HG02981 (cell line): ENCODE measurements around the gene ARMCX6.
"Not testable (repeated sequence)": the region's sequence is repeated elsewhere in the genome, so short reads cannot be mapped to it uniquely, and the experiment has no call there.

Experiments
- ATAC-seq: cut with Tn5 transposase; IDR thresholded peaks from one replicate; pipeline ENCODE4 v1.9.1; 2021; ENCODE audit warnings: mild to moderate bottlenecking, moderate library complexity; ENCODE audit not compliant: unreplicated experiment

Gene ARMCX6

GRCh38 chrX:101617211-101618191, at the start of gene ARMCX6:
Gene ARMCX6, minus strand, starts transcription at chrX:101618000. Its CDS starts 1,380 bp downstream, at chrX:101616620.
- ATAC-seq, result peak; percentile 91

- peak; percentile 47 for ATAC-seq
Measured at GRCh38 chrX:101659601-101660063, 41.8 kb upstream of the ARMCX6 start, which contains the start of gene ARMCX2. Gene ARMCX2, minus strand, starts transcription at chrX:101659850. Its CDS starts 2,262 bp downstream, at chrX:101657588.

- peak; percentile 65 for ATAC-seq
Measured at GRCh38 chrX:101658661-101659491, 41.1 kb upstream of the ARMCX6 start.

- ATAC-seq, result no peak
Measured at GRCh38 chrX:101657495-101657894, 39.7 kb upstream of the ARMCX6 start.

- no peak for ATAC-seq
Measured at GRCh38 chrX:101656817-101657216, 39.0 kb upstream of the ARMCX6 start.

GRCh38 chrX:101655534-101655933, 37.7 kb upstream of the ARMCX6 start:
- ATAC-seq, result no peak

GRCh38 chrX:101647716-101648115, 29.9 kb upstream of the ARMCX6 start:
- not testable (repeated sequence) for ATAC-seq

GRCh38 chrX:101642093-101642492, 24.3 kb upstream of the ARMCX6 start:
- ATAC-seq, result no peak

GRCh38 chrX:101639583-101639982, 21.8 kb upstream of the ARMCX6 start:
- no peak for ATAC-seq

GRCh38 chrX:101619364-101619763, 1.6 kb upstream of the ARMCX6 start:
- no peak for ATAC-seq

GRCh38 chrX:101605728-101606127, 12.1 kb downstream of the ARMCX6 start:
- no peak for ATAC-seq

GRCh38 chrX:101605146-101605545, 12.7 kb downstream of the ARMCX6 start:
- ATAC-seq, result no peak

GRCh38 chrX:101602077-101602476, 15.7 kb downstream of the ARMCX6 start:
- ATAC-seq, result no peak

GRCh38 chrX:101599592-101599991, 18.2 kb downstream of the ARMCX6 start:
- not testable (repeated sequence) for ATAC-seq

GRCh38 chrX:101595739-101596419, 21.9 kb downstream of the ARMCX6 start:
- peak; percentile 98 for ATAC-seq
